ENCODE data around the gene CAMK2D. TPM values are rescaled to one million over a fixed set of nuclear protein-coding genes. Genes with fewer than 3 reads are reported as not detected.

CAMK2D gene
- total RNA-seq, 2 donors from 2014 or later: 69.5 to 109 TPM

DNA sequence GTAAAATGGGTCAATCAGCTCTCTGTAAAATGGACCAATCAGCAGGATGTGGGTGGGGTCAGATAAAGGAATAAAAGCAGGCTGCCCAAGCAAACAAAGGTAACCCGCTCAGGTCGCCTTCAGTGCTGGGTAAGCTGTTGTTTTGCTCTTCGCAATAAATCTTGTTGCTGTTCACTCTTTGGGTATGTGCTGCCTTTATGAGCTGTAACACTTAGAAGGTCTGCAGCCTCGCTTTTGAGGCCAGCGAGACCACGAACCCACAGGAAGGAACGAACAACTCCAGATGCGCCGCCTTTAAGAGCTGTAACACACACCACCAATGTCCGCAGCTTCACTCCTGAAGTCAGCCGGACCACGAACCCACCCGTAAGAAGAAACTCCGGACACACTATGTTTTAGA is 11.5 kb upstream of the CAMK2D start:
- Histone ChIP-seq H3K9ac (ENCODE audit: low read depth in 2 of 2, low read length in 2 of 2) (no peak overlapping the region), H3K27me3 (no peaks in the 10 kb centered on the region), H3K9me3 (no peaks in the 10 kb centered on the region), H3K4me1 (no peaks in the 10 kb centered on the region), H3K27ac (no peak overlapping the region), H3K36me3 (no peaks in the 10 kb centered on the region), H3K4me3 (no peak overlapping the region)
- TF ChIP-seq, protein P1, sequence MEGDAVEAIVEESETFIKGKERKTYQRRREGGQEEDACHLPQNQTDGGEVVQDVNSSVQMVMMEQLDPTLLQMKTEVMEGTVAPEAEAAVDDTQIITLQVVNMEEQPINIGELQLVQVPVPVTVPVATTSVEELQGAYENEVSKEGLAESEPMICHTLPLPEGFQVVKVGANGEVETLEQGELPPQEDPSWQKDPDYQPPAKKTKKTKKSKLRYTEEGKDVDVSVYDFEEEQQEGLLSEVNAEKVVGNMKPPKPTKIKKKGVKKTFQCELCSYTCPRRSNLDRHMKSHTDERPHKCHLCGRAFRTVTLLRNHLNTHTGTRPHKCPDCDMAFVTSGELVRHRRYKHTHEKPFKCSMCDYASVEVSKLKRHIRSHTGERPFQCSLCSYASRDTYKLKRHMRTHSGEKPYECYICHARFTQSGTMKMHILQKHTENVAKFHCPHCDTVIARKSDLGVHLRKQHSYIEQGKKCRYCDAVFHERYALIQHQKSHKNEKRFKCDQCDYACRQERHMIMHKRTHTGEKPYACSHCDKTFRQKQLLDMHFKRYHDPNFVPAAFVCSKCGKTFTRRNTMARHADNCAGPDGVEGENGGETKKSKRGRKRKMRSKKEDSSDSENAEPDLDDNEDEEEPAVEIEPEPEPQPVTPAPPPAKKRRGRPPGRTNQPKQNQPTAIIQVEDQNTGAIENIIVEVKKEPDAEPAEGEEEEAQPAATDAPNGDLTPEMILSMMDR (IDR thresholded peaks at IDR 0.05): no peak
- intact Hi-C loops (cut with DNase I): no loop called here
- DNase-seq: no peak

GRCh38 chr4:113772319-113772718 is 10.8 kb upstream of the CAMK2D start:
- H3K4me1 ChIP-seq: no peaks in the 10 kb centered on the region
- H3K27me3 ChIP-seq: no peaks in the 10 kb centered on the region
- H3K9me3 ChIP-seq: no peaks in the 10 kb centered on the region
- no peaks in the 10 kb centered on the region for H3K36me3 ChIP-seq
- H3K9ac ChIP-seq (ENCODE audit: low read depth in 2 of 2, low read length in 2 of 2): no peak overlapping the region
- DNase-seq: no peak
- no peak overlapping the region for H3K27ac ChIP-seq
- TF ChIP-seq, protein P1 (IDR thresholded peaks at IDR 0.05): no peak
- no peak overlapping the region for H3K4me3 ChIP-seq
- intact Hi-C loops (cut with DNase I): no loop called here

GRCh38 chr4:113769744-113770143 is 8.2 kb upstream of the CAMK2D start:
- no peaks in the 10 kb centered on the region for H3K9me3 ChIP-seq
- no peaks in the 10 kb centered on the region for H3K36me3 ChIP-seq
- intact Hi-C loops (cut with DNase I): no loop called here
- H3K4me3 ChIP-seq: no peak overlapping the region
- H3K27ac ChIP-seq: no peak overlapping the region
- DNase-seq: no peak
- H3K27me3 ChIP-seq: no peaks in the 10 kb centered on the region
- no peak overlapping the region for H3K9ac ChIP-seq (ENCODE audit: low read depth in 2 of 2, low read length in 2 of 2)
- H3K4me1 ChIP-seq: no peaks in the 10 kb centered on the region
- TF ChIP-seq, protein P1 (IDR thresholded peaks at IDR 0.05): no peak

DNA sequence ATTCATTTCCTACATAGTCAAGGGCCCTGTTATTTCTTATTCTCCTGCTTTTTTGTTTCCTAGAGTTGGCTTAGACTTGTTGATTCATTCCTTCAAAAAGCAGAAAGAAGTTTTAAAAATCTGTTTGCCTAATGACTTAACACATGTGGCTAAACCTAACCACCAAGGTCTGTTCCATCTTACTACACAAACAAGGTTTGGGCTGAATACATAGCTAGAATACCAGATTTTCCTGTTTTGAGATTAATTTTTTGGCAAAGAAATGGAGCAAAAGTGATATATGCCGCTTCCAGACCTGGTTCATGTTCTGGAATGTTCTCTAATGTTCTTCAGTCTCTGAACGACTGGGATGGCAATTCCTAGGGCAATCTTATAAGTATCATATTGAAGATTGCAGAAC is 7.4 kb upstream of the CAMK2D start:
- H3K4me1 ChIP-seq: no peaks in the 10 kb centered on the region
- no peak overlapping the region for H3K4me3 ChIP-seq
- no peaks in the 10 kb centered on the region for H3K9me3 ChIP-seq
- no peaks in the 10 kb centered on the region for H3K27me3 ChIP-seq
- H3K36me3 ChIP-seq: no peaks in the 10 kb centered on the region
- H3K27ac ChIP-seq: no peak overlapping the region
- TF ChIP-seq, protein P1 (IDR thresholded peaks at IDR 0.05): no peak
- intact Hi-C loops (cut with DNase I): no loop called here
- DNase-seq: no peak
- H3K9ac ChIP-seq (ENCODE audit: low read depth in 2 of 2, low read length in 2 of 2): no peak overlapping the region

GRCh38 chr4:113766882-113767281 is 5.3 kb upstream of the CAMK2D start:
- intact Hi-C loops (cut with DNase I): no loop called here
- H3K27ac ChIP-seq: no peak overlapping the region
- H3K9me3 ChIP-seq: no peaks in the 10 kb centered on the region
- no peaks in the 10 kb centered on the region for H3K36me3 ChIP-seq
- TF ChIP-seq, protein P1 (IDR thresholded peaks at IDR 0.05): no peak
- H3K4me1 ChIP-seq: no peaks in the 10 kb centered on the region
- no peak overlapping the region for H3K4me3 ChIP-seq
- no peak overlapping the region for H3K9ac ChIP-seq (ENCODE audit: low read depth in 2 of 2, low read length in 2 of 2)
- DNase-seq: no peak
- H3K27me3 ChIP-seq: no peaks in the 10 kb centered on the region

All from colonic mucosa (tissue), 4 donors.